HepG2 (cell line): ENCODE measurements around the gene CTRL. TPM values are rescaled to one million over a fixed set of nuclear protein-coding genes. Genes with fewer than 3 reads are reported as not detected.

Experiments
- DMAP1 ChIP-seq: IDR thresholded peaks from 2 replicates; pipeline ENCODE4 v1.6.1; 2016
- GTF3A ChIP-seq: sonication (generic); formaldehyde crosslinking; conservative IDR thresholded peaks from 2 replicates; pipeline ENCODE4 v1.4.0; 2020; ENCODE audit warnings: mild to moderate bottlenecking, missing genetic modification reagents
- IRX3 ChIP-seq: sonication (generic); formaldehyde crosslinking; IDR thresholded peaks from 2 replicates; pipeline ENCODE4 v1.8.1; 2023; ENCODE audit warnings: mild to moderate bottlenecking, low read depth, missing genetic modification reagents, borderline replicate concordance
- JUND ChIP-seq: sonication (generic); formaldehyde crosslinking; IDR thresholded peaks from 2 replicates; pipeline ENCODE4 v1.8.0; 2022; ENCODE audit warnings: mild to moderate bottlenecking, missing genetic modification reagents
- NBN ChIP-seq: fragments of 450-650 bp; conservative IDR thresholded peaks from 2 replicates; pipeline ENCODE4 v1.6.1; 2017
- POLR2AphosphoS2 ChIP-seq: IDR thresholded peaks from 2 replicates; pipeline ENCODE4 v1.6.1; 2011; ENCODE audit warnings: low read depth, low read length, improper control_type of control experiment
- SNAI1 ChIP-seq: sonication (generic); formaldehyde crosslinking; IDR thresholded peaks from 2 replicates; pipeline ENCODE4 v1.5.0; 2020; ENCODE audit warnings: mild to moderate bottlenecking, missing genetic modification reagents, borderline replicate concordance
- SP5 ChIP-seq: IDR thresholded peaks from 2 replicates; pipeline ENCODE4 v1.6.1; 2016; ENCODE audit warnings: low read depth, borderline replicate concordance
- ZBED4 ChIP-seq: sonication (generic); formaldehyde crosslinking; IDR thresholded peaks from 2 replicates; pipeline ENCODE4 v1.4.0; 2020; ENCODE audit warnings: missing genetic modification reagents, borderline replicate concordance
- ZBTB7B ChIP-seq: sonication (generic); formaldehyde crosslinking; IDR thresholded peaks from 2 replicates; pipeline ENCODE4 v1.4.0; 2020; ENCODE audit warnings: missing genetic modification reagents
- ZNF17 ChIP-seq: sonication (generic); formaldehyde crosslinking; IDR thresholded peaks from 2 replicates; pipeline ENCODE4 v1.5.0; 2020; ENCODE audit warnings: mild to moderate bottlenecking, missing genetic modification reagents
- ZNF207 ChIP-seq: fragments of 450-650 bp; IDR thresholded peaks from 2 replicates; pipeline ENCODE4 v1.6.1; 2016; ENCODE audit warnings: antibody characterized with exemption, borderline replicate concordance
- ZNF224 ChIP-seq: sonication (generic); formaldehyde crosslinking; IDR thresholded peaks from 2 replicates; pipeline ENCODE4 v1.5.0; 2020; ENCODE audit warnings: mild to moderate bottlenecking, missing genetic modification reagents
- ZNF274 ChIP-seq: sonication (generic); formaldehyde crosslinking; IDR thresholded peaks from 2 replicates; pipeline ENCODE4 v1.5.1; 2020; ENCODE audit warnings: mild to moderate bottlenecking, missing genetic modification reagents
- ZNF335 ChIP-seq: sonication (generic); formaldehyde crosslinking; IDR thresholded peaks from 2 replicates; pipeline ENCODE4 v1.4.0; 2020; ENCODE audit warnings: missing genetic modification reagents
- polyA plus RNA-seq, 8 experiments: library from polyadenylated mRNA; depleted of rRNA in 3 of 8; stranded (reverse) in 7 of 8; unstranded in 1 of 8; fragments of >200 nt; fragmentation: Illumina TruSeq in 4 of 8; extraction: Trizol in 4 of 8; gene quantifications; 2 replicates each; pipeline versions ENCODE4 v1.2.1 to v1.2.3, GENCODE V29; 2011 to 2016; ENCODE audit warnings: low read depth in 4 of 8, missing spikeins in 1 of 8, mixed read lengths in 1 of 8; ENCODE audit not compliant: insufficient read depth in 1 of 8
- total RNA-seq, 5 experiments: library from RNA; depleted of rRNA; stranded (reverse); fragments of >200 nt; fragmentation: Illumina TruSeq; extraction: Trizol; gene quantifications; 2 replicates each; pipeline ENCODE4 v1.2.3, GENCODE V29; 2016; ENCODE audit warnings: low read depth in 1 of 5
- TF ChIP-seq, protein P1 (sequence below), 2 experiments: sonication (generic) in 1 of 2; formaldehyde crosslinking in 1 of 2; IDR thresholded peaks; 2 replicates each; pipeline versions ENCODE4 v1.4.0 to v1.6.1; 2018 to 2020; ENCODE audit warnings: missing genetic modification reagents in 2 of 2, borderline replicate concordance in 1 of 2, low read depth in 1 of 2, mild to moderate bottlenecking in 1 of 2, missing biosample characterization in 1 of 2

The CTRL gene
- total and polyA plus RNA-seq, 2 of the 13 experiments (the other 11 are each of a cell fraction or from before 2014, with no cell fraction given), result 1.9 to 2.7 TPM

DNA sequence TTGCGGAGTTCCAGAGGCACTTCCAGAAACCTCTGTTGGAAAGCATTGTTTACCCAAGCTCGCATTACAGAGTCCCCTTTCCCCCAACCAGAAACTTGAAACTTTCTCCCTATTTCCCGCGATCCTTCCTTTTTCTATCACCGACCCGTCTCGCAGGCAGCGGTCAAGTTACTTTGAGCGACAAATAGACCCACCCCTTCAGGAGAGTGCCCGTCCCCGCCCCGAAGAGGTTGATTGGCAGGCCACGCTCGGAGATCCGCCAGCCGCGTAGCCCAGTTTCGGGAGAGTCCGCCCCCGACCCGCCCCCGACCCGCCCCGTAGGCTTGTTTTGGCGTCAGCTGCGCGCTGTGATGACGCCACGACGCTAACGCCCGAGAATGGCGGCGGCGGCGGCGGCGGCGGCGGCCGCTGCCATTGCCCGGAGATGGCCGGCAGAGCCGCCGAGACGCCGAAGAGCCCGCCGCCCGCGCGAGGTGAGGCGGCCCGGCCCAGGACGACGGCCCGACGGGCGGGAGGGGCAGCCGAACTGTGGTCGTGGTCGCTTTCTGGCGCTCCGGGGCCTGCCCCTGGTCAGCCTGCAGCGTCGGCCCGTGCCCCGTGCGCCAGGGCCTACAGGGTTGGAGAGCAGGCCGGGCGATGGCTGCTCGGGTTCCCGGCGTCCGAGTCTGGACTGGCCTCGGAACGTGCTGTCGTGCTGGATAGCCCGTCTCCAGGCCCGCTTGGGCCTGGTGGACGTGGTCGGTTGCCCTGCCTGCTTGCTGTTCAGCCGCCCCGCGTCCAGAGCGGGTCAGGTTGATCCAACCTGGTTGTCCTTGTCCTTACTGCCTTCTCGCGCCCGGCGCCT, 38.5 kb downstream of the CTRL start, which contains the start of gene PSKH1 (continued):
- TF ChIP-seq POLR2AphosphoS2 (no peak), ZBED4 (CRISPR knock-in tag) (no peak), ZNF335 (CRISPR knock-in tag) (0 out of 2 replicates have a peak, but pooled peaks have one; percentile 31), GTF3A (CRISPR knock-in tag) (no peak; the same call in 1 of the 2 replicates), ZNF274 (no peak; the same call in 1 of the 2 replicates), SP5 (CRISPR knock-in tag) (peak; percentile 66; the same call in 1 of the 2 replicates), DMAP1 (CRISPR knock-in tag) (peak; percentile 14), IRX3 (no peak; the same call in 1 of the 2 replicates), JUND (CRISPR knock-in tag) (no peak), ZNF207 (no peak), SNAI1 (CRISPR knock-in tag) (peak; percentile 72; the same call in 1 of the 2 replicates), ZNF17 (no peak), NBN (no peak), ZNF224 (CRISPR knock-in tag) (peak; percentile 24; the same call in 1 of the 2 replicates), ZBTB7B (CRISPR knock-in tag) (no peak)
- TF ChIP-seq, protein P1, sequence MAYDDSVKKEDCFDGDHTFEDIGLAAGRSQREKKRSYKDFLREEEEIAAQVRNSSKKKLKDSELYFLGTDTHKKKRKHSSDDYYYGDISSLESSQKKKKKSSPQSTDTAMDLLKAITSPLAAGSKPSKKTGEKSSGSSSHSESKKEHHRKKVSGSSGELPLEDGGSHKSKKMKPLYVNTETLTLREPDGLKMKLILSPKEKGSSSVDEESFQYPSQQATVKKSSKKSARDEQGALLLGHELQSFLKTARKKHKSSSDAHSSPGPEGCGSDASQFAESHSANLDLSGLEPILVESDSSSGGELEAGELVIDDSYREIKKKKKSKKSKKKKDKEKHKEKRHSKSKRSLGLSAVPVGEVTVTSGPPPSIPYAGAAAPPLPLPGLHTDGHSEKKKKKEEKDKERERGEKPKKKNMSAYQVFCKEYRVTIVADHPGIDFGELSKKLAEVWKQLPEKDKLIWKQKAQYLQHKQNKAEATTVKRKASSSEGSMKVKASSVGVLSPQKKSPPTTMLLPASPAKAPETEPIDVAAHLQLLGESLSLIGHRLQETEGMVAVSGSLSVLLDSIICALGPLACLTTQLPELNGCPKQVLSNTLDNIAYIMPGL (CRISPR knock-in tag; IDR thresholded peaks at IDR 0.05; ENCODE audit: borderline replicate concordance in 1 of 2, low read depth in 1 of 2), result peak; percentile 49 to 68; a peak in 1 of 4 replicates
